SK-N-SH (cell line): ENCODE results near the gene DNTT. TPM values are rescaled to one million over a fixed set of nuclear protein-coding genes. Genes with fewer than 3 reads are reported as not detected.

ENCODE experiments used
- CTCF ChIA-PET: fragments of 300-600, 350-600 bp; formaldehyde crosslinking; extraction: SDS; loops from one replicate; lab custom pipeline; 2021; lab: Yijun Ruan, JAX
- POLR2A ChIA-PET: fragments of 350-600 bp; sonication (Branson Sonifier 250); formaldehyde crosslinking; extraction: SDS; loops from one replicate; lab custom pipeline; 2020; ENCODE audit warnings: antibody characterized with exemption, inconsistent platforms; lab: Yijun Ruan, JAX
- DNase-seq: peaks from one replicate; pipeline ENCODE4 v3.0.0; 2012
- H2AFZ ChIP-seq: fragments of 200-600 bp; sonication (generic); 2 replicates; pipeline ENCODE4 v1.8.1; 2016; ENCODE audit warnings: antibody characterized with exemption, mild to moderate bottlenecking, low read depth
- H3F3A ChIP-seq: fragments of 200-600 bp; sonication (generic); replicated peaks from 2 replicates; pipeline ENCODE3; 2016; ENCODE audit warnings: antibody characterized with exemption, mild to moderate bottlenecking; ENCODE audit not compliant: insufficient read depth
- H3K27ac ChIP-seq, 2 experiments: fragments of 200-500 bp in 1 of 2; fragments of 200-600 bp in 1 of 2; sonication (Bioruptor generic) in 1 of 2; sonication (generic), shearing (Covaris generic) in 1 of 2; 2 replicates each; pipeline versions ENCODE4 v1.5.1 to v1.6.1; 2014 to 2016; ENCODE audit warnings: low read depth in 2 of 2, inconsistent platforms in 1 of 2, low read length in 1 of 2, mild to moderate bottlenecking in 1 of 2, mixed read lengths in 1 of 2
- H3K27me3 ChIP-seq: fragments of 200-600 bp; sonication (generic), shearing (Covaris generic); 2 replicates; pipeline ENCODE4 v1.6.1; 2016; ENCODE audit warnings: mixed run types; ENCODE audit not compliant: insufficient read depth
- H3K36me3 ChIP-seq, 2 experiments: fragments of 200-500 bp in 1 of 2; fragments of 200-600 bp in 1 of 2; sonication (Bioruptor generic) in 1 of 2; sonication (generic) in 1 of 2; replicated peaks in 1 of 2; 2 replicates each; pipeline versions ENCODE3 to v1.5.1; 2014 to 2016; ENCODE audit warnings: low read length in 1 of 2, mild to moderate bottlenecking in 1 of 2; ENCODE audit not compliant: insufficient read depth in 2 of 2, control insufficient read depth in 1 of 2
- H3K4me1 ChIP-seq, 2 experiments: fragments of 200-500 bp in 1 of 2; fragments of 200-600 bp in 1 of 2; sonication (Bioruptor generic) in 1 of 2; sonication (generic), shearing (Covaris generic) in 1 of 2; 2 replicates each; pipeline versions ENCODE4 v1.5.1 to v1.6.1; 2014 to 2016; ENCODE audit warnings: low read depth in 1 of 2, low read length in 1 of 2, mixed run types in 1 of 2; ENCODE audit not compliant: insufficient read depth in 2 of 2, control insufficient read depth in 1 of 2
- H3K4me2 ChIP-seq: fragments of 200-600 bp; sonication (generic), shearing (Covaris generic); 2 replicates; pipeline ENCODE4 v1.6.1; 2017; ENCODE audit warnings: mixed run types
- H3K4me3 ChIP-seq, 2 experiments: fragments of 200-500 bp in 1 of 2; fragments of 200-600 bp in 1 of 2; sonication (Bioruptor generic) in 1 of 2; sonication (generic), shearing (Covaris generic) in 1 of 2; 2 replicates each; pipeline versions ENCODE4 v1.5.1 to v1.8.1; 2014 to 2016; ENCODE audit warnings: low read depth in 2 of 2, inconsistent platforms in 1 of 2, low read length in 1 of 2, mild to moderate bottlenecking in 1 of 2, mixed read lengths in 1 of 2, moderate library complexity in 1 of 2
- H3K79me2 ChIP-seq: fragments of 200-600 bp; sonication (generic); 2 replicates; pipeline ENCODE4 v1.8.1; 2017; ENCODE audit warnings: mild to moderate bottlenecking; ENCODE audit not compliant: insufficient read depth
- H3K9ac ChIP-seq: fragments of 200-600 bp; sonication (generic); 2 replicates; pipeline ENCODE4 v1.6.1; 2017; ENCODE audit warnings: mixed run types
- H3K9me2 ChIP-seq: fragments of 200-600 bp; sonication (generic); 2 replicates; pipeline ENCODE4 v1.6.1; 2017; ENCODE audit warnings: mixed run types
- H3K9me3 ChIP-seq: fragments of 200-600 bp; sonication (generic); 2 replicates; pipeline ENCODE4 v1.6.1; 2017; ENCODE audit warnings: mixed run types, mild to moderate bottlenecking, moderate library complexity
- H4K20me1 ChIP-seq: fragments of 200-600 bp; sonication (generic); 2 replicates; pipeline ENCODE4 v1.6.1; 2017; ENCODE audit warnings: mild to moderate bottlenecking, mixed run types; ENCODE audit not compliant: insufficient read depth
- ELF1 ChIP-seq: IDR thresholded peaks from 2 replicates; pipeline ENCODE4 v1.4.0; 2012
- EZH2phosphoT487 ChIP-seq: fragments of 200-600 bp; sonication (generic); IDR thresholded peaks from 2 replicates; pipeline ENCODE4 v1.6.1; 2017; ENCODE audit warnings: low read depth, mixed run types, mild to moderate bottlenecking, antibody characterized with exemption, moderate library complexity, borderline replicate concordance
- MXI1 ChIP-seq: IDR thresholded peaks from 2 replicates; pipeline ENCODE4 v1.6.1; 2012; ENCODE audit warnings: mild to moderate bottlenecking, low read depth, low read length, improper control_type of control experiment
- POLR2AphosphoS5 ChIP-seq: IDR thresholded peaks from 2 replicates; pipeline ENCODE4 v1.6.1; 2012; ENCODE audit warnings: low read depth, low read length
- RAD21 ChIP-seq: IDR thresholded peaks from 2 replicates; pipeline ENCODE4 v1.6.1; 2012; ENCODE audit warnings: mild to moderate bottlenecking, low read length
- RCOR1 ChIP-seq: fragments of 150-350 bp; IDR thresholded peaks from 2 replicates; pipeline ENCODE4 v1.6.1; 2017; ENCODE audit warnings: antibody characterized with exemption, low read length
- RFX5 ChIP-seq: IDR thresholded peaks from 2 replicates; pipeline ENCODE4 v1.6.1; 2012; ENCODE audit warnings: mild to moderate bottlenecking, improper control_type of control experiment, low read length
- RXRA ChIP-seq: IDR thresholded peaks from 2 replicates; pipeline ENCODE4 v1.4.0; 2012; ENCODE audit warnings: low read depth, mild to moderate bottlenecking, borderline replicate concordance
- SMC3 ChIP-seq: IDR thresholded peaks from 2 replicates; pipeline ENCODE4 v1.6.1; 2012; ENCODE audit warnings: low read depth, low read length, improper control_type of control experiment
- TCF12 ChIP-seq: IDR thresholded peaks from 2 replicates; pipeline ENCODE4 v1.4.0; 2012
- TEAD4 ChIP-seq: IDR thresholded peaks from 2 replicates; pipeline ENCODE4 v1.4.0; 2012; ENCODE audit warnings: mild to moderate bottlenecking, borderline replicate concordance; ENCODE audit not compliant: insufficient read depth
- WGBS: methylation state at CpG from one replicate; pipeline ENCODE4 v1.1.6; 2017; ENCODE audit warnings: low lambda C conversion rate; 5-methylcytosine and 5-hydroxymethylcytosine counted together
- polyA plus RNA-seq, 3 experiments: library from polyadenylated mRNA; depleted of rRNA; stranded (reverse); fragments of >200 nt; gene quantifications; 2 replicates each; pipeline ENCODE4 v1.2.3, GENCODE V29; 2012
- TF ChIP-seq, protein P1 (sequence below): fragments of 150-350 bp; IDR thresholded peaks from 2 replicates; pipeline ENCODE4 v1.6.1; 2016; ENCODE audit warnings: mild to moderate bottlenecking, low read depth, low read length
- TF ChIP-seq, protein P2 (sequence below): fragments of 200-600 bp; sonication (generic); IDR thresholded peaks from 2 replicates; pipeline ENCODE4 v1.6.1; 2017; ENCODE audit warnings: antibody characterized with exemption, mild to moderate bottlenecking, moderate library complexity
- TF ChIP-seq, protein P3 (sequence below): IDR thresholded peaks from 2 replicates; pipeline ENCODE4 v1.4.0; 2012; ENCODE audit warnings: low read depth, borderline replicate concordance

The DNTT gene
- polyA plus RNA-seq, 1 of the 3 experiments (the other 2 are of a cell fraction) = not detected

DNA sequence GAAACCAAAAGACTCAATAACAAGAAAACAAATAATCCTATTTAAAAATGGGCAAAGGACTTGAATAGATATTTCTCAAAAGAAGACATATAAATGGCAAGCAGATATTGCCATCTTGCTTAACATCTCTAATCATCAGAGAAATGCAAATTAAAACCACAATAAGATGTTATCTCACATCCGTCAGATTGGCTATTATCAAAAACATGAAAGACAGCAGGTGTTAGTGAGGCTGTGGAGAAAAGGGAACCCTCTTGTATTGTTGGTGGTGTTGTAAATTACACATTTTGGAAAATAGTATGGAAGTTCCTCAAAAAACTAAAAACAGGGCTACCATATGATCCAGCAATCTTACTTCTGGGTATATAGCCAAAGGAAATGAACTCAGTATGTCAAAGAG is 28.9 kb downstream of the DNTT start:
- H3K79me2 ChIP-seq = no peaks in the 10 kb centered on the region
- no peak overlapping the region for H3K27ac ChIP-seq
- no peak overlapping the region for H3K4me2 ChIP-seq
- no peak overlapping the region for H2AFZ ChIP-seq
- no peak for DNase-seq
- H3K9ac ChIP-seq = no peak overlapping the region
- H3F3A ChIP-seq = no peaks in the 10 kb centered on the region
- no peaks in the 10 kb centered on the region for H3K9me3 ChIP-seq
- no peaks in the 10 kb centered on the region; the same call in 1 of the 2 replicates for H3K27me3 ChIP-seq
- 63% methylated on average over 1 of the region's 1 CpG for WGBS
- no peak overlapping the region for H3K4me3 ChIP-seq
- H4K20me1 ChIP-seq = no peaks in the 10 kb centered on the region
- ChIA-PET CTCF (interaction anchor here (1.3 to 3.5 kb wide), 3 partner anchors 11 to 103 kb away, joined by 4 to 42 read pairs (median 9); no protein-coding TSS in a partner anchor), POLR2A (no interaction called here)
- no peaks in the 10 kb centered on the region for H3K36me3 ChIP-seq
- TF ChIP-seq RXRA (no peak), EZH2phosphoT487 (no peak), TEAD4 (no peak), RCOR1 (no peak)
- TF ChIP-seq, protein P1, sequence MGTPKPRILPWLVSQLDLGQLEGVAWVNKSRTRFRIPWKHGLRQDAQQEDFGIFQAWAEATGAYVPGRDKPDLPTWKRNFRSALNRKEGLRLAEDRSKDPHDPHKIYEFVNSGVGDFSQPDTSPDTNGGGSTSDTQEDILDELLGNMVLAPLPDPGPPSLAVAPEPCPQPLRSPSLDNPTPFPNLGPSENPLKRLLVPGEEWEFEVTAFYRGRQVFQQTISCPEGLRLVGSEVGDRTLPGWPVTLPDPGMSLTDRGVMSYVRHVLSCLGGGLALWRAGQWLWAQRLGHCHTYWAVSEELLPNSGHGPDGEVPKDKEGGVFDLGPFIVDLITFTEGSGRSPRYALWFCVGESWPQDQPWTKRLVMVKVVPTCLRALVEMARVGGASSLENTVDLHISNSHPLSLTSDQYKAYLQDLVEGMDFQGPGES = no peak
- H3K4me1 ChIP-seq = no peaks in the 10 kb centered on the region
- peaks cover 3% of the 10 kb centered on the region; the same call in 1 of the 2 replicates for H3K9me2 ChIP-seq

DNA sequence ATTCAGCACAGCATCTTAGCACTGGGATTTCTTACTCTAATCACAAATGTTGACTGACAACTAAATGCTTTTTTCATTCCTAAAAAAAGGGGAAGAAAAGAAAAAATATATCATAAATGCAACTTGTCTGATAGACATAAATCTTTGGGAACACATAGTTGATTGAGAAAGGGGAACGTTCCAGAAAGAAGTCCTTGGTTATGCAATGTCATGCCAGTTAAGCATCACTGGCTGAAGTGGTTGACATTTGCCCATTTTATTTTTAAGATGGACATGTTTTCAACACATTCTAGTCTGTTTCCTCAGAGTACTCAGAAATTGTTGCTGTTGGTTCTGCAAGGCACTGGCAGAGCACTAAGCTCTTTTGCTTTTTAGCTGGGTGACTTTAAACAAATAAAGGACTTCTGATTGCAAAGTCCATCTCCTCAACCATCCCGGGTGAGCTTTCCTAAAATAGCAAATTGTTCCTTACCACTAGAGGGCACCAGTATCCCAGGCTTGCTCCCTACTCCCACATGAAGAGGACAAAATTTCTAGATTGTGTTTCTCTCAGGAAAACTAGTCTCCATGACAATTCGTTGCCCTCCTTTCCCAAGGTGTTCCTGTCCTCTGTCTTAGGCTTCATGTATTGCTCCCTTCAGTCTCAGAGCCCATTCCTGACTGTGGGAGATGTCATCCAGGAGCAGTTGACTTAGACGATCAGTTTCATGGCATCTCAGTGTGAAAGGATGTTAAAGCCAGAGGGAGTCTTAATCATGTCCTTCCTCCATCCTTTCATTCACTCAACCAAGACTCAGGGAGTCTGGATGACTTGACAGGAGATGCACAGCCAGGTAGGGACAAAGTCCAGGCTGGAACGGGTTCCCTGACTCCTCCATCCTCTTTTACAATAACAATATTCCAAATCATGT is 30.6 kb downstream of the DNTT start:
- TF ChIP-seq, protein P2, sequence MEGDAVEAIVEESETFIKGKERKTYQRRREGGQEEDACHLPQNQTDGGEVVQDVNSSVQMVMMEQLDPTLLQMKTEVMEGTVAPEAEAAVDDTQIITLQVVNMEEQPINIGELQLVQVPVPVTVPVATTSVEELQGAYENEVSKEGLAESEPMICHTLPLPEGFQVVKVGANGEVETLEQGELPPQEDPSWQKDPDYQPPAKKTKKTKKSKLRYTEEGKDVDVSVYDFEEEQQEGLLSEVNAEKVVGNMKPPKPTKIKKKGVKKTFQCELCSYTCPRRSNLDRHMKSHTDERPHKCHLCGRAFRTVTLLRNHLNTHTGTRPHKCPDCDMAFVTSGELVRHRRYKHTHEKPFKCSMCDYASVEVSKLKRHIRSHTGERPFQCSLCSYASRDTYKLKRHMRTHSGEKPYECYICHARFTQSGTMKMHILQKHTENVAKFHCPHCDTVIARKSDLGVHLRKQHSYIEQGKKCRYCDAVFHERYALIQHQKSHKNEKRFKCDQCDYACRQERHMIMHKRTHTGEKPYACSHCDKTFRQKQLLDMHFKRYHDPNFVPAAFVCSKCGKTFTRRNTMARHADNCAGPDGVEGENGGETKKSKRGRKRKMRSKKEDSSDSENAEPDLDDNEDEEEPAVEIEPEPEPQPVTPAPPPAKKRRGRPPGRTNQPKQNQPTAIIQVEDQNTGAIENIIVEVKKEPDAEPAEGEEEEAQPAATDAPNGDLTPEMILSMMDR = peak; percentile 78
- TF ChIP-seq POLR2AphosphoS5 (no peak), RAD21 (peak; percentile 57), RFX5 (no peak), TCF12 (no peak), ELF1 (no peak), MXI1 (no peak), TEAD4 (no peak), SMC3 (peak; percentile 17; the same call in 1 of the 2 replicates)
- TF ChIP-seq, protein P3, sequence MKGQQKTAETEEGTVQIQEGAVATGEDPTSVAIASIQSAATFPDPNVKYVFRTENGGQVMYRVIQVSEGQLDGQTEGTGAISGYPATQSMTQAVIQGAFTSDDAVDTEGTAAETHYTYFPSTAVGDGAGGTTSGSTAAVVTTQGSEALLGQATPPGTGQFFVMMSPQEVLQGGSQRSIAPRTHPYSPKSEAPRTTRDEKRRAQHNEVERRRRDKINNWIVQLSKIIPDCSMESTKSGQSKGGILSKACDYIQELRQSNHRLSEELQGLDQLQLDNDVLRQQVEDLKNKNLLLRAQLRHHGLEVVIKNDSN = no peak
- TF ChIP-seq, all 33 proteins: peak for 3
- H4K20me1 ChIP-seq = no peaks in the 10 kb centered on the region
- H3K36me3 ChIP-seq = no peaks in the 10 kb centered on the region

More for the DNA sequence above, 30.6 kb downstream of the DNTT start:
- H3K9me2 ChIP-seq = no peaks in the 10 kb centered on the region
- H3K4me1 ChIP-seq = no peaks in the 10 kb centered on the region
- H3K27ac ChIP-seq = no peak overlapping the region
- no peak overlapping the region for H3K4me2 ChIP-seq
- no peaks in the 10 kb centered on the region; the same call in 1 of the 2 replicates for H3K27me3 ChIP-seq
- no peak overlapping the region for H2AFZ ChIP-seq
- no peak overlapping the region for H3K9ac ChIP-seq
- WGBS = 25% methylated on average over 5 of the region's 5 CpGs
- H3K9me3 ChIP-seq = no peaks in the 10 kb centered on the region
- no peaks in the 10 kb centered on the region for H3K79me2 ChIP-seq
- CTCF ChIA-PET = interaction anchor here (0.5 to 3.5 kb wide), 36 partner anchors 9 to 1582 kb away, joined by 3 to 42 read pairs (median 4); partner anchors contain the start of gene DNTT
- DNase-seq = peak; percentile 47
- H3K4me3 ChIP-seq = no peak overlapping the region; a peak in 1 of 4 replicates
- POLR2A ChIA-PET = no interaction called here
- H3F3A ChIP-seq = no peaks in the 10 kb centered on the region
